SK-N-SH treated with all-trans-retinoic acid at 6 μM for 48 hours (cell line): Measurements from ENCODE around the gene TMEM39A.

Experiments used
- ESRRG ChIP-seq: fragments of 250-450 bp; sonication (Bioruptor Pico); IDR thresholded peaks from 2 replicates; pipeline ENCODE4 v1.6.1; 2021; ENCODE audit warnings: mild to moderate bottlenecking
- TF ChIP-seq, protein P1 (sequence below): fragments of 250-450 bp; sonication (Bioruptor Pico); IDR thresholded peaks from 2 replicates; pipeline ENCODE4 v1.8.0; 2021; ENCODE audit warnings: low read depth, mild to moderate bottlenecking, moderate library complexity, borderline replicate concordance

DNA sequence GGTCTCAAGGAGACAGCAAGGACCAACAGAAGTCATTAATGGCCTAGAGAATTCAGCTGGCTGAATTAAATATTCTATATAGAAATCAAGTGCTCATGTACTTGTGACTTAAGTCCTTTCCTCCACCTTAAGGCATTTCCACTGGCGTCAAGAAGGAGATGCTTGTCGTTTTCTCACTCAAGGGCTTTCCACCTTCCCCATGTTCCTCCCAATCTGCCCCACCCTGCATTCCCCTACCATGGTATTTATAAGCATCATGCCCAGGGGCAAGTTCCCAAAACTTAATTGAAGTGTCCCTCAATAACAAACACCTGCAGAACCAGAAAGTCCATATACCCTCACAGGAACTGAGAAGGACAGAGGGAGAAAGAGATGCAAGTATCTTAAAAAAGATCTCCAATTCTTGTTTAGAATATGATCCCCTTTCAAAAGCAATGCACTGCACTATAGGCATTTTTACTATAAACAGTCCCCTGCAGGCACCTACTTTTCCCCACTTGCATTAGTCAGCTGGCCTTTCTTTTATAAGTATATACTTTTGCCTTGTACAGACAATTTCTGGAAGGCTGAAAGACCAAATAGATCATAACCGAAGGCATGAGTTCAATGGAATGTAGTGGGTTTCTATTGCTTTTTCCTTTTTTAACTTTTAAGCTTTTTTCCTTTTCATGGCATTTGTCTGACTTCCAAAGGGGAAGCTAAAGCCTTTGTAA lies 29.6 kb downstream of the TMEM39A start:
- TF ChIP-seq, protein P1, sequence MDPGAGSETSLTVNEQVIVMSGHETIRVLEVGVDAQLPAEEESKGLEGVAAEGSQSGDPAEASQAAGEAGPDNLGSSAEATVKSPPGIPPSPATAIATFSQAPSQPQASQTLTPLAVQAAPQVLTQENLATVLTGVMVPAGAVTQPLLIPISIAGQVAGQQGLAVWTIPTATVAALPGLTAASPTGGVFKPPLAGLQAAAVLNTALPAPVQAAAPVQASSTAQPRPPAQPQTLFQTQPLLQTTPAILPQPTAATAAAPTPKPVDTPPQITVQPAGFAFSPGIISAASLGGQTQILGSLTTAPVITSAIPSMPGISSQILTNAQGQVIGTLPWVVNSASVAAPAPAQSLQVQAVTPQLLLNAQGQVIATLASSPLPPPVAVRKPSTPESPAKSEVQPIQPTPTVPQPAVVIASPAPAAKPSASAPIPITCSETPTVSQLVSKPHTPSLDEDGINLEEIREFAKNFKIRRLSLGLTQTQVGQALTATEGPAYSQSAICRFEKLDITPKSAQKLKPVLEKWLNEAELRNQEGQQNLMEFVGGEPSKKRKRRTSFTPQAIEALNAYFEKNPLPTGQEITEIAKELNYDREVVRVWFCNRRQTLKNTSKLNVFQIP (CRISPR knock-in tag), result no peak
- no peak for TF ChIP-seq ESRRG
